ENCODE results near the gene PIEZO2. TPM values are rescaled to one million over a fixed set of nuclear protein-coding genes. Genes with fewer than 3 reads are reported as not detected.

The PIEZO2 gene
- total RNA-seq, 2 donors from 2014 or later, result 0.63 to 3.0 TPM

DNA sequence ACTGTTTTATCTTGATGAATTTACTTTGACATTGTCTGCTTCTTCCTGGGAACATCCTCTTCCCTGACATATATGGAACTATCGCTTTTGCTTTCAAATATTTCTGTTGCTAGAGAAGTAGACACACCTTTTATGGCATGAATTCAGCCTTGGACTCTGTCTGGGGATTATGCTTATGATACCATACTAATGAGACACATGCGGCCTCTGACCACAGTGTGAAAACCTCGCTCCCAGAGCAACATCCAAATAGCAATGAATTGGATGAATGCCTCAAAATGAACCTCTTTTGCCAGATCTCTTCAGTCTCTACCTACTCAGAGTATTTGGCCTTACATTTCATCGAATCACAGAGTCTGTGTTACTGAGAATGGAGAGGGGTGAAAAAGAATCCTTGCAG, 70.9 kb downstream of the PIEZO2 start:
- no peaks in the 10 kb centered on the region for H3K27me3 ChIP-seq
- H3K36me3 ChIP-seq, result no peaks in the 10 kb centered on the region
- no peak overlapping the region for H3K27ac ChIP-seq
- H3K9me3 ChIP-seq, result no peaks in the 10 kb centered on the region
- no peak for DNase-seq (ENCODE audit: low spot score)
- H3K4me3 ChIP-seq, result no peak overlapping the region
- H3K4me1 ChIP-seq, result no peaks in the 10 kb centered on the region
- TF ChIP-seq, protein P1, sequence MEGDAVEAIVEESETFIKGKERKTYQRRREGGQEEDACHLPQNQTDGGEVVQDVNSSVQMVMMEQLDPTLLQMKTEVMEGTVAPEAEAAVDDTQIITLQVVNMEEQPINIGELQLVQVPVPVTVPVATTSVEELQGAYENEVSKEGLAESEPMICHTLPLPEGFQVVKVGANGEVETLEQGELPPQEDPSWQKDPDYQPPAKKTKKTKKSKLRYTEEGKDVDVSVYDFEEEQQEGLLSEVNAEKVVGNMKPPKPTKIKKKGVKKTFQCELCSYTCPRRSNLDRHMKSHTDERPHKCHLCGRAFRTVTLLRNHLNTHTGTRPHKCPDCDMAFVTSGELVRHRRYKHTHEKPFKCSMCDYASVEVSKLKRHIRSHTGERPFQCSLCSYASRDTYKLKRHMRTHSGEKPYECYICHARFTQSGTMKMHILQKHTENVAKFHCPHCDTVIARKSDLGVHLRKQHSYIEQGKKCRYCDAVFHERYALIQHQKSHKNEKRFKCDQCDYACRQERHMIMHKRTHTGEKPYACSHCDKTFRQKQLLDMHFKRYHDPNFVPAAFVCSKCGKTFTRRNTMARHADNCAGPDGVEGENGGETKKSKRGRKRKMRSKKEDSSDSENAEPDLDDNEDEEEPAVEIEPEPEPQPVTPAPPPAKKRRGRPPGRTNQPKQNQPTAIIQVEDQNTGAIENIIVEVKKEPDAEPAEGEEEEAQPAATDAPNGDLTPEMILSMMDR (IDR thresholded peaks at IDR 0.05), result no peak

DNA sequence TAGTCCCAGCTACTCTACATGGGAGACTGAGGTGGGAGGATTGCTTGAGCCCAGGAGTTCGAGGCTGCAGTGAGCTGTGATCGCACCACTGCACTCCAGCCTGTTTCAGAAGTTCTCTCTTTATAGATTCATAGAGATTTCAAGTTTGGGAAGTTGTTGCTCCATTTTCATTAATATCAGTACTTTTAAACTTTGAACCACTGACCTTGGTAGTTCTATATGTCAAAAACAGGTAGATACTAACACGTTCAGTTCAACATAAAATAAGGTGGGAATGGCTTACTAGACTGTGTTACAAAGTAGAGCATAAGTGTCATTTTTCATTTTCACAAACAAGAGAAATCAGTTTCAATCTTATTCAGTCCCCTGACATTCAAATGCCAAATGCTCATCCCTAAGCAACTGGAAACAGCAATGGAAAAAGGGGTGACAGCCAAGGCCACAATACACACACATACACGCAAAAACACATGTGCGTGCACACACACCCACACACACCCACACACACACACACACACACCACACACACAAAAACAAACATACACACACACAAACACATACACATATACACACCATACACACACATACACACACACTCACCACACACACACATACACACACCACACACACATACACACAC, 71.7 kb downstream of the PIEZO2 start:
- H3K4me3 ChIP-seq, result no peak overlapping the region
- H3K27ac ChIP-seq, result no peak overlapping the region
- no peaks in the 10 kb centered on the region for H3K27me3 ChIP-seq
- no peaks in the 10 kb centered on the region for H3K4me1 ChIP-seq
- DNase-seq (ENCODE audit: low spot score), result no peak
- H3K9me3 ChIP-seq, result no peaks in the 10 kb centered on the region
- TF ChIP-seq, protein P1 (IDR thresholded peaks at IDR 0.05), result no peak
- H3K36me3 ChIP-seq, result no peaks in the 10 kb centered on the region

DNA sequence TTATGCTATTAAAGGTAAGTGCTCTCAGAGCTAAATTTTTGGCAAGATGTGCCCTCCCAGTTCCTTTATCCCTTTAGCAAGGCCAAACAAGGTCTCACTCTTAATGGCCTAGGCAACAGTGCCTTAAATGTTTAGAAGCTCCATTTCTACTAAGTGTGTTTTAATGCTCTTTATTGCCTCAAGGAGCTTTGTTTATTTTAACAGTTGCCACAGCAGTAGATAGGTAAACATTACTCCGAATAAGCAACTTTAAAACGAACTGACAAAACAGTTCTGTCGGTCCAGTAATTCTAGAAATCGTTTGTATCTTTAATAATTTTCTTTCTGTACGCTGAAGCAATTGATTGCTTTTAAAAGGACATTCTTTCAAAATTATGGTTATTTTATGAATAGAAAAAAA, 74.5 kb downstream of the PIEZO2 start:
- no peaks in the 10 kb centered on the region for H3K9me3 ChIP-seq
- no peak for DNase-seq (ENCODE audit: low spot score)
- H3K4me1 ChIP-seq, result no peaks in the 10 kb centered on the region
- H3K27me3 ChIP-seq, result no peaks in the 10 kb centered on the region
- no peaks in the 10 kb centered on the region for H3K36me3 ChIP-seq
- TF ChIP-seq, protein P1 (IDR thresholded peaks at IDR 0.05), result no peak
- no peak overlapping the region for H3K4me3 ChIP-seq
- H3K27ac ChIP-seq, result no peak overlapping the region

DNA sequence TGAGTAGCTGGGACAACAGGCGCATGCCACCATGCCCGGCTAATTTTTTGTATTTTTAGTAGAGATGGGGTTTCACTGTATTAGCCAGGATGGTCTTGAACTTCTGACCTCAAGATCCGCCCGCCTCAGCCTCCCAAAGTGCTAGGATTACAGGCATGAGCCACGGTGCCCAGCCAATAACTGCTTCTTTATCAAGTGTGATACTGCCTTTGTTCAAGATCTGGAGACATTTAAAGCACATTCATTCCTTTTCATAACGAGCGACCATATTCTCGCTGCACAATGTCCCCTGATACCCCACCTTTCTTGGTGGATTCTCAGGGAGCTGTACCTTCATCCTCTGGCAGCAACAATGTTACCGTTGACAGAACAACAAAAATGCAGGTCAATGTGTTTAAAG, 75.4 kb downstream of the PIEZO2 start:
- H3K4me3 ChIP-seq, result no peak overlapping the region
- DNase-seq (ENCODE audit: low spot score), result no peak
- H3K27ac ChIP-seq, result no peak overlapping the region
- no peaks in the 10 kb centered on the region for H3K36me3 ChIP-seq
- H3K27me3 ChIP-seq, result no peaks in the 10 kb centered on the region
- H3K4me1 ChIP-seq, result no peaks in the 10 kb centered on the region
- TF ChIP-seq, protein P1 (IDR thresholded peaks at IDR 0.05), result no peak
- no peaks in the 10 kb centered on the region for H3K9me3 ChIP-seq

DNA sequence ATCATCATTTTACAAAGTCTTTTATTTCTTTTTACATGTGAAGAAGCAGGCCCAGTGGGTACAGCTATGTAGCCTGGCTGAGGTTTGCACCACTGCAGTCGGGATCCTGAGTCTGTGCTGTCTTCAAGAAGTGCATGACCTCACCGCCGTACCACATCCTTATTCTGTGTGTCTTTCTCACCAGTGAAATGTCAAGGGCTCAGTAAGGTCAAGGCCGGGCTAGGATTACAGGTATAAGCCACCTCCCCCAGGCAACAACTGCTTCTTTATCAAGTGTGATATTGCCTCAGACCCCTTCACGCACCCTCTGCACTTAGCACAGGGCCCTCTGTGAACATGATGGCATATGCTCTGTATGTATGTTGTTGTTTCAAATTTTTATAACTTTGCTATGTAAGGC, 76.7 kb downstream of the PIEZO2 start:
- H3K4me3 ChIP-seq, result no peak overlapping the region
- TF ChIP-seq, protein P1 (IDR thresholded peaks at IDR 0.05), result no peak
- H3K27ac ChIP-seq, result no peak overlapping the region
- no peaks in the 10 kb centered on the region for H3K4me1 ChIP-seq
- no peak for DNase-seq (ENCODE audit: low spot score)
- no peaks in the 10 kb centered on the region for H3K27me3 ChIP-seq
- H3K9me3 ChIP-seq, result peaks cover 0 to 3% of the 10 kb centered on the region in 2 donors
- H3K36me3 ChIP-seq, result no peaks in the 10 kb centered on the region

DNA sequence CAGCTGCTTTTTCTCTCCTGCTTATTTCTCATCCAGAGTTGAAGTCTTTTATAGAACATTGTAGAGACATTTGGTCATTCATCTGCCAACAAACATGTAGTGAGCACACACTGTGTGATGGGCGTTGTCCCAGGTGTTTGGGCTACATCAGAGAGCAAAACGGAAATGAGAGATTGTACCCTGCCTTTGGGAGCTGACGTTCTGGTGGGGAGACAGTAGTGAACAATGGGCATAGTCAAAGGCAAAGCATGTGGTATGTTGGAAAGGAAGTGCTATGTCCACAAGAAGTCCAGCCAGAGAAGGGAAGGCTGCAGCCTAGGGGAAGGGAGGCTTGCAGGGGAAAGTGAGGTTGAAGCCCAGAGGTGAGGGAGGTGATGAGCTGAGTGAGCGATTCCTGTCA, 78.1 kb downstream of the PIEZO2 start:
- Histone ChIP-seq H3K4me3 (no peak overlapping the region), H3K27me3 (no peaks in the 10 kb centered on the region), H3K4me1 (no peaks in the 10 kb centered on the region), H3K27ac (no peak overlapping the region), H3K36me3 (no peaks in the 10 kb centered on the region), H3K9me3 (peaks cover 0 to 10% of the 10 kb centered on the region in 2 donors)
- DNase-seq (ENCODE audit: low spot score), result no peak
- TF ChIP-seq, protein P1 (IDR thresholded peaks at IDR 0.05), result no peak

All from right atrium auricular region (tissue), 2 donors.